GM18520 (cell line): Measurements from ENCODE around the gene MOGAT1.
"Not testable (repeated sequence)": the region's sequence is repeated elsewhere in the genome, so short reads cannot be mapped to it uniquely, and the experiment has no call there.

Experiments used
- ATAC-seq: cut with Tn5 transposase; IDR thresholded peaks from one replicate; pipeline ENCODE4 v1.9.1; 2021; ENCODE audit not compliant: unreplicated experiment

Gene MOGAT1

GRCh38 chr2:222738312-222738711, 66.9 kb downstream of the MOGAT1 start:
- ATAC-seq = no peak

DNA sequence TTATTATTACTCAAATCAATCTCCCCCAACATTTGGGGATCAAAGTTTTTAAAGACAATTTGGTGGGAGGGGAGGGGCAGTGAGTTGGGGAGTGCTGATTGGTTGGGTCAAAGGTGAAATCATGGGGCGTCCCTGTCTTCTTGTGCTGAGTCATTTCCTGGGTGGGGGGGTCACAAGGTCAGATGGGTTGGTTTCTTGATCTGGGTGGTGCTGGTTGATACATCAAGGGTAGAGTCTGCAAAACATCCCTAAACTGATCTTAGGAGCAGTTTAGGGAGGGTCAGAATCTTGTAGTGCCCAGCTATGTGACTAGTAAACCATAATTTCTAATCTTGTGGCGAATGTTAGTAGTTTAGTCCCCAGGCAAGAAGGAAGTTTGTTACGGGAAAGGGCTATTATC, 67.4 kb downstream of the MOGAT1 start:
- ATAC-seq = no peak

GRCh38 chr2:222739939-222740338, 68.5 kb downstream of the MOGAT1 start:
- no peak for ATAC-seq

- no peak for ATAC-seq
These were observed 71.9 kb downstream of the MOGAT1 start for GRCh38 chr2:222743251-222743812.

DNA sequence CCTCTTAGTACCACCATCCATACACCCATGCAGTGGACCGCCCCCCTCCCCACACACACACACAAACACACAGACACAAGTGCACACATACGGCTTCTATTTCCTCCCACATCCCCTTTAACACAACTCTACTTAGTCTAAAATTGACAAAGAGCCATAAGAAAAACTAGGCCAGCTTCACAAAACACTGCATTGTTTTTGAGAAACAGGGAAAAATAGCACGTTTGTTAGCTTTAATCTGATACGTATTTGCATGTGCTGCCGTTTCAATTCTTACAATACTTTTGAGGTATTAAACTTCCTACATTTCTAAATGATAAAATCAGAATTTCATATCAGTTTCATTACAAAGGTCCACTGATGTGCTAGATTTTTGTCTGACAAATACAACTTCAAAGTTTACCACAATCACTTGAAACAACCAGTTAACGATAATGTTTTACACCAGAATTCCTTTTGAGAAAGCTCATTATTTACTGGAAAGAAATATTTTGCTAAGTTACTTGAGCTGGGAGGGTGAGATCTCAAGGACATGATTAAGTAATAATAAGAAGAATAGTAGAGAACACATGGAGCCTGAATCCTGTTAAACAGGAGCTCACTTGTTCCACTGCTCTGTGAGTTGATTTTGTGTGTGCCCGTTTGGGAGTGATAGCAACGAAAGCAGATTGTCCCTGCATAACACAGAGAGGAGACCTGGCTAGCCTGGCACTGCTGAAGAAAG, 74.5 kb downstream of the MOGAT1 start:
- no peak for ATAC-seq

GRCh38 chr2:222747526-222748160, 76.2 kb downstream of the MOGAT1 start:
- ATAC-seq = no peak

- ATAC-seq = no peak
These were observed 79.1 kb downstream of the MOGAT1 start for GRCh38 chr2:222750533-222750932.

DNA sequence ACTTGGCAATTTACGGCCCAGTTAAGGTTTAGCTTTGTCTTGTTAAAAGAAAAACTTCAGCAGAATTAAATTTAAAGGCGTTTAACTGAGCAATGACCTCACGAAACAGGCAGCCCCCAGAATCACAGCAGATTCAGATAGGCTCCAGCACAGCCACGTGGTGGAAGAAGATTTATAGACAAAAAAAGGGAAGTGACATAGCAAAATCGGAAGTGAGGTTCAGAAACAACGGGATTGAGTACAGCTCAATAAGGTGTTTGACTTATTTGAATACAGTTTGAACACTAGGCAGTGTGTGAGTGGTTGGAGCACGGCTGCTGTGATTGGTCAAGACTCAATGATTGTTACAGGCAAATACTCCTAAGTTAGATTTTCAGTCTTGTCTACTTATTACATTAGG, 79.8 kb downstream of the MOGAT1 start:
- no peak for ATAC-seq

DNA sequence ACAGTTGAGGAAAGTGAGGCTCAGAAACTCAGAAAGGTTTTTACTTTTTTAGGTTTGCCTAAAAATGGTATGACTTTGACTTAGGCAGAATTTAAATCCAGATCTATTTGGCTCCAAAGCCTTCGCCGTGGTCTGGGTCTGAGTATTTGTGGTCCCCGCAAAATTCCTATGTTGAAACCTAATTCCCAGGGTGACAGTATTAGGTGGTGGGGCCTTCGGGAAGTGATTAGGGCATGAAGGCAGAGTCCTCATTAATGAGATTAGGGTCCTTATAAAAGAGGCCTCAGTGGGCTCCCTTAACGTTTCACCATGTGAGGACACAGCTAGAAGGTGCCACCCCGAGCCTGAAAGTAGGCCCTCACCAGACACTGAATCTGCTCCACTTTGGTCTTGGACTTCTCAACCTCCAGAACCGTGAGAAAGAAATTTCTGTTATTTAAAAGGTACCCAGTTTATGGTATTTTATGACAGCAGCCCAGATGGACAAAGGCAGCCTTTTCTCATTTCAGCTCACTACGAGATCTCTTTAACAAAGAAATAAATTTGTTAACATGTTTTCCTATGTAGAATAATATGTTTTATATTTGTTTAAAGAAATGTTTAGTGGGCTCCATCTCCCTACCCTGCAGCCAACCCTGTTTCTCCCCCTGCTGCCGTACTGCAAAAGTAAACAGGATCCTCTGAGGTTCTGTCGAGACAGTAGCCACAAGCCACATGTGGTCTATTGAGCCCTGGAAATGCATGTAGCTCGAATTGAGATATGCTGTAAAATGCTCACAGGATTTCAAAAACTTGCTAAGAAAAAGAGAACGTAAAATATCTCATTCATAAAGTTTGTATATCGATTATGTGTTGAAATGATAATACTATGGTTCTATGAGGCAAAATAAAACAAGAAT, 80.6 kb downstream of the MOGAT1 start:
- ATAC-seq = no peak

DNA sequence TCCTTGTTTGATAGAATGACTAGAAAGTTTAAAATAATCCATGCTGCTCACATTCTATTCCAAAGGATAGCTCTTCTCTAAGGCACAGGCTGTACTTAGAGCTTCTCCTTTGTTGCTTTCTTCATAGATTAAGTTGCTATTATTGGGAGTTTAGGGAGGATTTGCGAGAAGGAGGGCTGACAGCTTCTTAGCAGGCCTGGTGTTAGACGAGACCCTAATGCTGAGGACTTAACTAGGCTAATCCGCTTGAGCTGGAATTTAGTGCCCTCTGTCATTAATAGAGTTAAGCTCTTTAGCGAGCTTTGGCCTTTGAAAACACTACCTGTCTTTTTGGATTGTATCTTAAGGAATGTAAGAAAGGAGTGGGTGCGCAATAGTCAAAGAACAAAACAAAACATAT, 81.3 kb downstream of the MOGAT1 start:
- ATAC-seq = no peak

- no peak for ATAC-seq
These were observed 81.9 kb downstream of the MOGAT1 start for GRCh38 chr2:222753251-222753824.

DNA sequence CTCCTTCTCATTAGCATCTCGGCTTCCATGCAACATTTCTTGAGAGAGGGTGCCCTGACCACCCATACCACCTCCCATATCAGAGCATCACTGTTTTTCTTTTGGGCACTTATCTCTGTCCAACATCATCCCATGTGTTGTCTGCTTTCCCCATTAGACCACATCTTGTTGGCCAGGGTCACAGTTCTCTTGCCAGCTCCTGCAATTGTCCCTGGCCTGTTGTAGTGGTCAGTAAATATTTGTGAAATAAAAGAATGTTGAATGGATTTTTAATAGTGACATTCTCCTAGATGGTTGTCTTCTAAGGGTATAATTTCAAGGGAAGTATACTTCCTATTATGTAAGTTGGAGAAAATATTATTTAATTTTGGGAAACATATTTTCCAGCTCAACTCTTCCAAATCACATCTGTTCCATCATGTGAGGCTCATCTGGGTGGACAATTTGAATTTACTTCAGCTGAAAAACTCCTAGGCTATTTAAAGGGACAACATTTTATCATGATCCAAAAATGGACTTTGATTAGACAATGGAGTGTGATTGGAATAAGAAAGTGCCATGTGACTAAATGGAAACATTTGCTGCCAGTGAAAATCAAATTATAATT, 83.0 kb downstream of the MOGAT1 start:
- ATAC-seq = no peak

DNA sequence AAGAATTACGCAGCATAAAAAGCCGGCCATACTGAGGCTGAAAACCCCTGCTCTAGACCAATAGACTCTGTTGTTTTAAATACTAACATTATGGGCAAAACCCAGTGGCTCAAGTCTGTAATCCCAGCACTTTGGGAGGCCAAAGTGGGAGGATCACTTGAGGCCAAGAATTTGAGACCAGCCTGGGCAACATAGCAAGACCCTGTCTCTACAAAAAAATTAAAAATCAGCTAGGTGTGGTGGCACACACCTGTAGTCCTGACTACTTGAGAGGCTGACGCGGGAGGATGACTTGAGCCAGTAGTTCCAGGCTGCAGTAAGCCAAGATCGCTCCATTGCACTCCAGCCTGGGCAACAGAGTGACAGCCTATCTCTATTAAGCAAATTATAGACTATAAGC, 84.1 kb downstream of the MOGAT1 start:
- ATAC-seq = not testable (repeated sequence)

DNA sequence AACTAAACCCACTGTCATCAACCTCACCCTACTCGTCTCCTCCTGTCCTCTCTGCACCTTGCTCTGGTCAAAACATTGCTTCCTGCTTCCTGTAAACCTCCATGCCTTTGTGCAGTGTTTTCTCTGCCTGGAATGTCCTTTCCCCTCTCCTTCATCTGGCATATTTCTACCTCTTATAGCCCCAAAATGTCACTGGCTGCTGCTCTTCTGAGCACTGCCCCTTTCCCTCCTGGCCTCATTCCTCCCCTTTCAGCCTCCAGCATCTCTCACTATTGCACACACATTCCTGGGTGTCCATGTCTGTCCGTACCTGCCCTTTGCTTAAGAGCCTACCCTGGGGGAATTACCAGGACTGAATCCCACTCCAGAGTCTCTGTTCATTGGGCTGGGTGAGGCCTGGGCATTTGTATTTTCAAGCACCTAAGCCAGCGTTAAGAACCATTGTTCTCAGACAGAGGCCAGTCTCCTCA, 84.9 kb downstream of the MOGAT1 start:
- no peak for ATAC-seq

- no peak for ATAC-seq
These were observed 85.6 kb downstream of the MOGAT1 start for GRCh38 chr2:222756951-222757650.
